Caki2 (cell line): ENCODE measurements around the gene PRICKLE2. TPM values are rescaled to one million over a fixed set of nuclear protein-coding genes. Genes with fewer than 3 reads are reported as not detected.

ENCODE experiments used
- DNase-seq: peaks from one replicate; pipeline ENCODE4 v3.0.0-alpha.2; 2015; ENCODE audit warnings: low read depth
- in situ Hi-C: cut with HindIII; loops from 2 replicates; pipeline ENCODE4 v1.10.0; 2016; ENCODE audit warnings: low sequenced_read_pairs, low pct_unique_long_range_greater_than_20kb, mixed read lengths
- total RNA-seq: library from RNA; depleted of rRNA; stranded (reverse); fragments of >200 nt; shearing (Covaris generic); gene quantifications from 2 replicates; pipeline ENCODE4 v1.2.3, GENCODE V29; 2014; ENCODE audit warnings: low replicate concordance

PRICKLE2 gene
- total RNA-seq, 1 experiment from 2014 or later = 0.24 TPM

DNA sequence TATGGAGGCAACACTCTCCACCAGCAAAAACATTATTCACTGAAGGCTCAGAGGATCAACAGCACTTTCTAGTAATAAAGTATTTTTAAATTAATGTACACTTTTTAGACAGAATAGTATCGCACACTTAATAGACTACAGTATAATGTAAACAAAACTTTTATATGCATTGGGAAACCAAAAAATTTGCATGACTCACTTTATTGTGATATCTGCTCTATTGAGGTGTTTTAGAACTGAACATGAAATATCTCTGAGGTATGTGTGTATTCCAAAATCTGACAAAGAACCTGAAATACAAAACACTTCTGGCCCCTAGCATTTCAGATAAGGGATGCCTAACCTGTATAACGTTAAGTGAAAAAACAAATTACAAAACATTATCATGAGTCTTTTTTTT lies 99.7 kb downstream of the PRICKLE2 start:
- in situ Hi-C loops = no loop called here

DNA sequence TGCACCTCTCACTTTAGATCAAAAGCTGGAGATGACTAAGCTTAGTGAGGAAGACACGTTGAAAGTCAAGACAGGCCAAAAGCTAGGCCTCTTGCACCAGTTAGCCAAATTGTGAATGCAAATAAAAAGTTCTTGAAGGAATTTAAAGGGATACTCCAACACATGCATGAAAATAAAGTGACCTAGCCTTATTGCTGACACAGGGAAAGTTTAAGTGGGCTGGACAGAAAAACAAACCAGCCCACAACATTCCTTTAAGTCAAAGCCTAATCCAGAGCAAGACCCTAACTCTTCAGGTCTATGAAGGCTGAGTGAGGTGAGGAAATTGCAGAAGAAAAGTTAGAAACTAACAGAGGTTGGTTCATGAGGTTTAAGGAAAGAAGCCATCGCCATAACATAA lies 101.3 kb downstream of the PRICKLE2 start:
- DNase-seq = no peak
- in situ Hi-C loops = no loop called here

More for the DNA sequence above, 99.7 kb downstream of the PRICKLE2 start:
- DNase-seq = no peak

GRCh38 chr3:64122476-64122875 lies 102.8 kb downstream of the PRICKLE2 start:
- DNase-seq = no peak
- in situ Hi-C loops = no loop called here

- in situ Hi-C loops = no loop called here
- no peak for DNase-seq
These were observed 103.4 kb downstream of the PRICKLE2 start for GRCh38 chr3:64121750-64122311.

DNA sequence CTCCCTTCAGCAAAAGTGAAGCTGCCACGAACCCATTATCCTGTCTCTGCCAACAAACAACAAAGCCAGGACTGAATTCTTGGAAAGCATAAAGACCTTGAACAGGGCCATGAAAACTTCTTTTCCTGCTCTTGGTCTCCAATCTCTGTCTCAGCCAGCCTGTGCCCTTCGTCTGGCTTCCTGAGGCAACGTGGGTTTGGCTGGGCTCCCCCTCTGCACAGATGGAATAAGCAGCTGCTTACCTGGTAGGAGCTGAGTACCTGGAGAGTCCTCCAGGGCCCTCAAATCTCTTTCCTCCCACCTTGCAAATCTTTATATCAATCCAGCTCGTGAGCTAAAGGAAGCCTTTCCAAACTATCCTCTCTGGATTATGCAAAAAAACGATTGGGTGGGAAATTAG lies 104.4 kb downstream of the PRICKLE2 start:
- no peak for DNase-seq
- in situ Hi-C loops = no loop called here

DNA sequence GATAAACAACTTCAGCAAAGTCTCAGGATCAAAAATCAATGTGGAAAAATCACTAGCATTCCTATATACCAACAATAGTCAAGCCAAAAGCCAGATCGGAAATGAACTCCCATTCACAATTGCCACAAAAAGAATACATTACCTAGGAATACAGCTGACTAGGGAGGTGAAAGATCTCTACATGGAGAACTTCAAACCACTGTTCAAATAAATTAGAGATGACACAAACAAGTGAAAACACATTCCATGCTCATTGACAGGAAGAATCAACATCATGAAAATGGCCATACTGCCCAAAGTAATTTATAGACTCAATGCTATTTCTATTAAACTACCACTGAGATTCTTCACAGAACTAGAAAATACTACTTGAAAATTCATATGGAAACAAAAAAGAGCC lies 107.8 kb downstream of the PRICKLE2 start:
- in situ Hi-C loops = no loop called here
- DNase-seq = no peak

GRCh38 chr3:64114651-64115050 lies 110.6 kb downstream of the PRICKLE2 start:
- in situ Hi-C loops = no loop called here
- no peak for DNase-seq

DNA sequence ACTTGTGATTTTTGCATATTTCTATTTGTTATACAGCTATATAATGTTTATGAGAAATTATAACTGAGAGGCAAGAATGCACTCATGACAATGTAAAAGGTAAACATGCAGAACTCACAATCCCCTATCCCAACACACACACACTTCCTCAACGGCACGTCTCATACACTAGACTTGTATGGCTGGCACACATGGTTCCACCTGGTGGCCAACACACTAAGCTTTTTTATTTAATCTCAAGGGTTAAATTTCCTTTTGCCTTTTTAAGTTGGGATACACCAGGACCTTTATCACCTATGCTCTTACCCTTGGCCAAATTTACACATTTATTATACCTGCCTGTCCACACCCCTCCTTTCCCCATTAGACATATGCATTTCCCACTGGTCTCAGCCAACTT lies 113.4 kb downstream of the PRICKLE2 start:
- DNase-seq = no peak

GRCh38 chr3:64111083-64111482 lies 114.2 kb downstream of the PRICKLE2 start:
- no peak for DNase-seq
- in situ Hi-C loops = no loop called here

More for the DNA sequence above, 113.4 kb downstream of the PRICKLE2 start:
- in situ Hi-C loops = no loop called here

DNA sequence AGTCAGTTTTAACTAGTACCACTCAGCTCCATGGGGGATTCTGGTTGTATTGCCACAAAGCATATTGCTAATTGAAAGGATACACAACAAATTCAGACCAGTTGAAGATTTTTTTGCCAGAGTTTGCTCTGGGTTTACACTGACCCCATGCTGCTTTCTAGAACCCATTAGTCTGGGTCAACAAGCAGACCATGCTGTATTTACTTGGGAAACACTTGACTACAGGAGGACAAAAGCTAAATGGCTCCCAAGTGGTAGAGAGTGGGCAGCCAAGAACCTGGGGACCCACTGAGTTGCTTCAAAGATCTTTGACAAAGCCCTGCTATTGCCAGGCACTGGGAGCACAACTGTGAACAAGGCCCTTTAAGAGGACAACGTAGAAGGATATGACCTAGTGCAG lies 115.2 kb downstream of the PRICKLE2 start:
- no peak for DNase-seq

DNA sequence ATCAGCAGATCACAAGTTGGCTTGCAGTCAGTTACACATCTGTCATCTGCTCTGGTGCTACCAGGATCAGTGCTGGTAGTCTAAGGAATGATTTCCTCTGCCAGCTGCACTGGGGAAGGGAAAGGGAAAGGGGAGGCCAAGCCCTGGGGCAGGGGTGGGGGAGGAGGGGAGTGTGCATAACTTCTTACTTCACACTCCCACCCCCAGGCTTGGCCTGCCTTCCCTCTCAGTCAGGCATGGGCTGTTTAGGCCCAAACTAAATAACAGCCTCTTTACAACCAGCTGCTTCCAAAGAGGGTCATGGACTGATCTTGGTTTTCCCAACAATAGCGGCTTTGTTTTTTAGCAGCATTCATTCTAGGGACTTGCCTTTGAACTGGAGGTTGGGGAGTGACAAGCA lies 115.8 kb downstream of the PRICKLE2 start:
- DNase-seq = no peak

More for the DNA sequence above, 115.2 kb downstream of the PRICKLE2 start:
- in situ Hi-C loops = no loop called here

DNA sequence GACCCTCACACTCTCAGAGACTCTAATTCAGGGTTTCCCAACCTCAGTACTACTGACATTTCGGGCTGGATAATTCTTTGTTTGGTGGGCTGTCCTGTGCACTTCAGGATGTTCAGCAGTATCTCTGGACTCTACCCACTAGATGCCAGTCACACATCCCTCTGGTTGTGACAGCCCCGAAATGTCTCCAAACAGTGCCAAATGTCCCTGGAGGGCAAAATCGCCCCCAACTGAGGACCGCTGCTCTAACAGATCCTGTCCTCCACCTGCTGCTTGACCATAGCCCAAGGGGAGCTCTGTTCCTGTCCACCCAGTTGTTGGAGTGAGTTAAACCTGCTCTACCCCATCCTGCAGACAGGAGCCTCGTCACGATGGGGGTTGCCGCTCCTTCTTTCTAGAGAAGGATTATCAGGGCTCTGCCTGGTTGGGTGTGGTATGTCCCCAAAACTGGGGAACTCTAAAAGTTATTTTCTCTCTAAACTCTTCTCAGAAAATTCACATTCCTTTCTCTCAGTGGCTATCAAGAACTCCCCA lies 116.4 kb downstream of the PRICKLE2 start:
- in situ Hi-C loops = no loop called here
- DNase-seq = no peak

More for the DNA sequence above, 115.8 kb downstream of the PRICKLE2 start:
- in situ Hi-C loops = no loop called here

GRCh38 chr3:64108231-64108630 lies 117.0 kb downstream of the PRICKLE2 start:
- in situ Hi-C loops = no loop called here
- no peak for DNase-seq

DNA sequence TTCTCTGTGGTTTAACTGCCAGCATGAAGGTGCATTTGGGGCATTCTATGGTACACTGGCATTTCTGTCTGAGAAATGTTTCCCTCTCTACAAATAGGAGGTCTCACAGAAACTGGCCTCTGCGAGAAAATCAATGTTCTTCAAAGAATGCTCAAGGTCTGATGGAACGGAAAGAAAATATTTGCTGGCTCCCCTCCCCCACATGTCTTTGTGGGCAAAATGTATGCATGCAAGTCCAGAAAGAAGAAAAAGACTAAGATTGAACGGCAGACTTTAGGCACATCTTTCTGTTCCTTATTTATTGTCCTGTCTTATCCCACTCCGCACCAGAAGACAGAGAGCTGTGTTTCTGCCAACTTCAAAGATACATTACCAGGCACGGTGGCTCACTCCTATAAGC lies 118.1 kb downstream of the PRICKLE2 start:
- in situ Hi-C loops = no loop called here
- DNase-seq = no peak

GRCh38 chr3:64105816-64106215 lies 119.5 kb downstream of the PRICKLE2 start:
- no peak for DNase-seq
- in situ Hi-C loops = no loop called here

DNA sequence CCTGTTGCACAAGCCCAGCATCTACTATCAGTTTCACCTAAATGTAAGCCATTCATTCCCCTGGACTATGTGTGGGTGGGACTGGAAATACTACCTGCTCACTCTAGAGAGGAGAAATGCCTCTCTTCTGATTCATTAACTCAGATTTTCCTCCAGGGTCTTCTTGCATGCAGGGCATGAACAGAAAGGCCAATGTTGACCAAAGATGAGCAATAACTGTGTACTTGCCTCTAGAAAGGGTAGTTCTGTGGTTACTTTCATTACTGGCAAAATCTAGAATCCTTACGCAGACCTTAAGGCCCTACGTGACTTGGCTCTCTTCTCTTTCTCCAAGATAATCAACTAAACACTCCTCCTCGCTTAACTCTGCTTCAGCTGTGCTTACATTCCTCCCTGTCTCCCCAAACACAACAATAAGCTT lies 120.6 kb downstream of the PRICKLE2 start:
- DNase-seq = no peak
- in situ Hi-C loops = no loop called here

GRCh38 chr3:64104006-64104405 lies 121.3 kb downstream of the PRICKLE2 start:
- no peak for DNase-seq
- in situ Hi-C loops = no loop called here

DNA sequence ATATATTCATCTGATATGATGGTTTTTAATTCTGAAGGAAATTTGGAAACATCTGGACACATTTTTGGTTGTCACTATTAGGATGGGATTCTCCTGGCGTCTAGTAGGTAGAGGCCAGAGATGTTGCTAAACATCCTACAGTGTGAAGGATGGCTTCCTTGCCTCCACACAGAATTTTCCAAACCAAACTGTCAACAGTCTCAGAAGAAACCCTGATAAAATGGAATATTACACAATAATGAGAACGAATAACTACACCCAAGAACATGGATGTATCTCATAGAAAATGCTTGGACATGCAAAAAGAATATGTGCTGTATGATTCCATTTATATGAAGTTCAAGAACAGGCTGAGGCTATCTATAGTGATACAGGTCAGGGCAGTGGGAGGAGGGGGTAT lies 122.1 kb downstream of the PRICKLE2 start:
- DNase-seq = no peak
- in situ Hi-C loops = no loop called here

DNA sequence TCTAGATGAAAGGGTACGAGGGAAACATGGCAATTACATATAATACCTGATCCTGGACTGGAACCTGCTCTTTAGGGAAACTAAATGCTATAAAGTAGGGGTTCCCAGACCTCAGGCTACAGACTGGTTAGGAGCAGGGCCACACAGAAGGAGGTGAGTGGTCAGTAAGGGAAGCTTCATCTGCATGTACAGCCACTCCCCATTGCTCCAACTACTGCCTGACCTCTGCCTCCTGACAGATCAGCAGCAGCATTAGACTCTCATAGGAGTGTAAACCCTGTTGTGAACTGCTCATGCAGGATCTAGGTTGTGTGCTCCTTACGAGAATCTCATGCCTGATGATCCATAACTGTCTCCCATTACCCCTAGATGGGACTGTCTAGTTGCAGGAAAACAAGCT lies 123.1 kb downstream of the PRICKLE2 start:
- in situ Hi-C loops = no loop called here
- DNase-seq = no peak

GRCh38 chr3:64099316-64099715 lies 126.0 kb downstream of the PRICKLE2 start:
- no peak for DNase-seq
- in situ Hi-C loops = no loop called here
